Measurements from ENCODE around the gene FUZ.
"Not testable (repeated sequence)": the region's sequence is repeated elsewhere in the genome, so short reads cannot be mapped to it uniquely, and the experiment has no call there.

FUZ gene

GRCh38 chr19:49819452-49820115 lies 6.5 kb upstream of the FUZ start:
- not testable (repeated sequence) for H2BK120ac ChIP-seq (ENCODE audit: insufficient read depth, low read length, poor library complexity); H3K23ac ChIP-seq (ENCODE audit: low read length); DNase-seq; H3K9ac ChIP-seq (ENCODE audit: low read length); H2AK5ac ChIP-seq (ENCODE audit: low read length); H4K8ac ChIP-seq (ENCODE audit: low read depth, low read length); H2BK12ac ChIP-seq (ENCODE audit: low read length); H3K27ac ChIP-seq (ENCODE audit: low read depth, low read length); H4K91ac ChIP-seq (ENCODE audit: low read depth, low read length); H3K4me3 ChIP-seq (ENCODE audit: low read depth, low read length); H3K9me3 ChIP-seq (ENCODE audit: insufficient read depth, low read depth, low read length); H3K79me2 ChIP-seq (ENCODE audit: control insufficient read depth, insufficient read depth, low read length, poor library complexity); H2AFZ ChIP-seq (ENCODE audit: insufficient read depth, low read length, poor library complexity); H3K27me3 ChIP-seq (ENCODE audit: insufficient read depth, low read length); H3K79me1 ChIP-seq (ENCODE audit: low read length); H3K4me1 ChIP-seq (ENCODE audit: control insufficient read depth in 1 of 2, insufficient read depth in 2 of 2, low read length in 2 of 2); H2BK5ac ChIP-seq (ENCODE audit: low read depth, low read length, poor library complexity)
- Histone ChIP-seq H3K4ac (ENCODE audit: low read depth, low read length) (peak overlapping the region; percentile 77), H3K18ac (ENCODE audit: low read length) (peak overlapping the region; percentile 47), H3K4me2 (ENCODE audit: low read length) (peak overlapping the region; percentile 85), H3K36me3 (ENCODE audit: control insufficient read depth in 1 of 2, insufficient read depth in 2 of 2, low read length in 2 of 2) (peaks cover 19 to 20% of the 10 kb centered on the region in 2 experiments), H4K12ac (ENCODE audit: low read depth, low read length) (peak overlapping the region; percentile 48), H3K14ac (ENCODE audit: low read length) (peak overlapping the region; percentile 34)
- no CpG with 5 or more reads among the region's 7 CpGs for WGBS (ENCODE audit: extremely low coverage, insufficient coverage, insufficient read length)

- H2BK120ac ChIP-seq (ENCODE audit: insufficient read depth, low read length, poor library complexity) = peak overlapping the region; percentile 93
- DNase-seq = no peak
- H3K23ac ChIP-seq (ENCODE audit: low read length) = no peak overlapping the region
- no peaks in the 10 kb centered on the region for H3K27me3 ChIP-seq (ENCODE audit: insufficient read depth, low read length)
- peaks cover 10% of the 10 kb centered on the region for H3K79me2 ChIP-seq (ENCODE audit: control insufficient read depth, insufficient read depth, low read length, poor library complexity)
- H2AFZ ChIP-seq (ENCODE audit: insufficient read depth, low read length, poor library complexity) = peak overlapping the region; percentile 77
- peak overlapping the region; percentile 86 for H3K14ac ChIP-seq (ENCODE audit: low read length)
- peak overlapping the region; percentile 83 for H3K18ac ChIP-seq (ENCODE audit: low read length)
- H2BK5ac ChIP-seq (ENCODE audit: low read depth, low read length, poor library complexity) = peak overlapping the region; percentile 96
- peak overlapping the region; percentile 94 for H4K8ac ChIP-seq (ENCODE audit: low read depth, low read length)
- peak overlapping the region; percentile 93 for H3K9ac ChIP-seq (ENCODE audit: low read length)
- no CpG with 5 or more reads among the region's 16 CpGs for WGBS (ENCODE audit: extremely low coverage, insufficient coverage, insufficient read length)
- H4K91ac ChIP-seq (ENCODE audit: low read depth, low read length) = peak overlapping the region; percentile 60
- H3K4me3 ChIP-seq (ENCODE audit: low read depth, low read length) = peak overlapping the region; percentile 93
- peaks cover 16 to 19% of the 10 kb centered on the region in 2 experiments for H3K36me3 ChIP-seq (ENCODE audit: control insufficient read depth in 1 of 2, insufficient read depth in 2 of 2, low read length in 2 of 2)
- H4K12ac ChIP-seq (ENCODE audit: low read depth, low read length) = peak overlapping the region; percentile 79
- H3K4me1 ChIP-seq (ENCODE audit: control insufficient read depth in 1 of 2, insufficient read depth in 2 of 2, low read length in 2 of 2) = peaks cover 5% of the 10 kb centered on the region in 2 experiments
- H3K27ac ChIP-seq (ENCODE audit: low read depth, low read length) = no peak overlapping the region
- H2BK12ac ChIP-seq (ENCODE audit: low read length) = no peak overlapping the region
- peak overlapping the region; percentile 99 for H3K4ac ChIP-seq (ENCODE audit: low read depth, low read length)
- peak overlapping the region; percentile 80 for H2AK5ac ChIP-seq (ENCODE audit: low read length)
- no peaks in the 10 kb centered on the region for H3K9me3 ChIP-seq (ENCODE audit: insufficient read depth, low read depth, low read length)
- peaks cover 10% of the 10 kb centered on the region for H3K79me1 ChIP-seq (ENCODE audit: low read length)
- peak overlapping the region; percentile 85 for H3K4me2 ChIP-seq (ENCODE audit: low read length)
These were observed 5.7 kb upstream of the FUZ start for GRCh38 chr19:49818649-49819370.

- Histone ChIP-seq H3K9ac (ENCODE audit: low read length) (peak within 1 kb of the TSS; percentile 93), H3K23ac (ENCODE audit: low read length) (no peak within 1 kb of the TSS), H2BK120ac (ENCODE audit: insufficient read depth, low read length, poor library complexity) (peak within 1 kb of the TSS; percentile 93), H2AFZ (ENCODE audit: insufficient read depth, low read length, poor library complexity) (peak within 1 kb of the TSS; percentile 77), H3K79me1 (ENCODE audit: low read length) (peaks cover 13% of the 10 kb centered on the region), H3K4me3 (ENCODE audit: low read depth, low read length) (peak within 1 kb of the TSS; percentile 93), H2AK5ac (ENCODE audit: low read length) (peak within 1 kb of the TSS; percentile 80), H3K4me1 (ENCODE audit: control insufficient read depth in 1 of 2, insufficient read depth in 2 of 2, low read length in 2 of 2) (peaks cover 5% of the 10 kb centered on the region in 2 experiments), H3K27me3 (ENCODE audit: insufficient read depth, low read length) (no peaks in the 10 kb centered on the region), H3K27ac (ENCODE audit: low read depth, low read length) (peak within 1 kb of the TSS; percentile 44), H3K14ac (ENCODE audit: low read length) (peak within 1 kb of the TSS; percentile 86), H3K36me3 (ENCODE audit: control insufficient read depth in 1 of 2, insufficient read depth in 2 of 2, low read length in 2 of 2) (peaks cover 12 to 15% of the 10 kb centered on the region in 2 experiments), H3K4ac (ENCODE audit: low read depth, low read length) (peak within 1 kb of the TSS; percentile 99), H3K9me3 (ENCODE audit: insufficient read depth, low read depth, low read length) (no peaks in the 10 kb centered on the region), H2BK12ac (ENCODE audit: low read length) (no peak within 1 kb of the TSS), H4K12ac (ENCODE audit: low read depth, low read length) (peak within 1 kb of the TSS; percentile 79), H3K4me2 (ENCODE audit: low read length) (peak within 1 kb of the TSS; percentile 85), H2BK5ac (ENCODE audit: low read depth, low read length, poor library complexity) (peak within 1 kb of the TSS; percentile 96), H4K91ac (ENCODE audit: low read depth, low read length) (peak within 1 kb of the TSS; percentile 60), H3K18ac (ENCODE audit: low read length) (peak within 1 kb of the TSS; percentile 83), H4K8ac (ENCODE audit: low read depth, low read length) (peak within 1 kb of the TSS; percentile 94), H3K79me2 (ENCODE audit: control insufficient read depth, insufficient read depth, low read length, poor library complexity) (peaks cover 10% of the 10 kb centered on the region)
- no CpG with 5 or more reads among the region's 57 CpGs for WGBS (ENCODE audit: extremely low coverage, insufficient coverage, insufficient read length)
- peak; percentile 83 to 92 for DNase-seq
These were observed 5.0 kb upstream of the FUZ start, which contains the start of gene MED25 for GRCh38 chr19:49817964-49818648. Gene MED25, plus strand, starts transcription at chr19:49818289. Its CDS starts 53 bp downstream, at chr19:49818342.

- H3K36me3 ChIP-seq (ENCODE audit: control insufficient read depth in 1 of 2, insufficient read depth in 2 of 2, low read length in 2 of 2) = peaks cover 9 to 11% of the 10 kb centered on the region in 2 experiments
- no peak overlapping the region for H4K8ac ChIP-seq (ENCODE audit: low read depth, low read length)
- no peaks in the 10 kb centered on the region for H3K9me3 ChIP-seq (ENCODE audit: insufficient read depth, low read depth, low read length)
- no peaks in the 10 kb centered on the region for H3K27me3 ChIP-seq (ENCODE audit: insufficient read depth, low read length)
- no peak overlapping the region for H3K4me3 ChIP-seq (ENCODE audit: low read depth, low read length)
- H2AFZ ChIP-seq (ENCODE audit: insufficient read depth, low read length, poor library complexity) = peak overlapping the region; percentile 15
- no peak overlapping the region for H3K4me2 ChIP-seq (ENCODE audit: low read length)
- H2BK5ac ChIP-seq (ENCODE audit: low read depth, low read length, poor library complexity) = no peak overlapping the region
- no peak overlapping the region for H2BK12ac ChIP-seq (ENCODE audit: low read length)
- no peak overlapping the region for H4K12ac ChIP-seq (ENCODE audit: low read depth, low read length)
- no peak overlapping the region for H3K9ac ChIP-seq (ENCODE audit: low read length)
- H2AK5ac ChIP-seq (ENCODE audit: low read length) = no peak overlapping the region
- no peak overlapping the region for H3K4ac ChIP-seq (ENCODE audit: low read depth, low read length)
- peaks cover 10 to 12% of the 10 kb centered on the region in 2 experiments for H3K4me1 ChIP-seq (ENCODE audit: control insufficient read depth in 1 of 2, insufficient read depth in 2 of 2, low read length in 2 of 2)
- no peak overlapping the region for H3K18ac ChIP-seq (ENCODE audit: low read length)
- H3K79me1 ChIP-seq (ENCODE audit: low read length) = peaks cover 17% of the 10 kb centered on the region
- peak in 1 of 2 donors; percentile 13 for DNase-seq
- H3K27ac ChIP-seq (ENCODE audit: low read depth, low read length) = no peak overlapping the region
- H3K23ac ChIP-seq (ENCODE audit: low read length) = no peak overlapping the region
- peaks cover 13% of the 10 kb centered on the region for H3K79me2 ChIP-seq (ENCODE audit: control insufficient read depth, insufficient read depth, low read length, poor library complexity)
- no CpG with 5 or more reads among the region's 14 CpGs for WGBS (ENCODE audit: extremely low coverage, insufficient coverage, insufficient read length)
- H4K91ac ChIP-seq (ENCODE audit: low read depth, low read length) = no peak overlapping the region
- H2BK120ac ChIP-seq (ENCODE audit: insufficient read depth, low read length, poor library complexity) = no peak overlapping the region
- H3K14ac ChIP-seq (ENCODE audit: low read length) = no peak overlapping the region
These were observed 3.5 kb upstream of the FUZ start for GRCh38 chr19:49816590-49816989.

All from trophoblast cell (in vitro differentiated cells and primary cell).